OCI-LY1 (cell line): Measurements from ENCODE around the gene EVC2.

Experiments
- H2AFZ ChIP-seq: fragments of 200-600 bp; sonication (generic), shearing (Covaris generic); 2 replicates; pipeline ENCODE4 v1.6.0; 2014; ENCODE audit warnings: antibody characterized with exemption, mild to moderate bottlenecking, low read length
- H3F3A ChIP-seq: fragments of 200-600 bp; sonication (generic), shearing (Covaris generic); 2 replicates; pipeline ENCODE4 v1.6.0; 2014; ENCODE audit warnings: mild to moderate bottlenecking, antibody characterized with exemption, low read length, moderate library complexity; ENCODE audit not compliant: insufficient read depth
- H3K27ac ChIP-seq: fragments of 200-600 bp; sonication (generic); 2 replicates; pipeline ENCODE4 v1.5.1; 2014; ENCODE audit warnings: low read length, mixed run types, mild to moderate bottlenecking, low read depth; ENCODE audit not compliant: poor library complexity, severe bottlenecking
- H3K27me3 ChIP-seq: fragments of 200-600 bp; sonication (generic); 2 replicates; pipeline ENCODE4 v1.6.0; 2014; ENCODE audit warnings: antibody characterized with exemption, mild to moderate bottlenecking, low read length, moderate library complexity; ENCODE audit not compliant: insufficient read depth
- H3K36me3 ChIP-seq: fragments of 200-600 bp; sonication (generic); 2 replicates; pipeline ENCODE4 v1.6.1; 2014; ENCODE audit warnings: mild to moderate bottlenecking, antibody characterized with exemption, low read length, moderate library complexity, mixed read lengths; ENCODE audit not compliant: insufficient read depth
- H3K4me1 ChIP-seq: fragments of 200-600 bp; sonication (generic); 2 replicates; pipeline ENCODE4 v1.5.1; 2014; ENCODE audit warnings: mild to moderate bottlenecking, low read length, moderate library complexity; ENCODE audit not compliant: insufficient read depth, severe bottlenecking
- H3K4me2 ChIP-seq: fragments of 200-600 bp; sonication (generic), shearing (Covaris generic); 2 replicates; pipeline ENCODE4 v1.6.1; 2014; ENCODE audit warnings: low read length
- H3K4me3 ChIP-seq: fragments of 200-600 bp; sonication (generic); 2 replicates; pipeline ENCODE4 v1.5.1; 2014; ENCODE audit warnings: low read length, low read depth, mild to moderate bottlenecking, mixed read lengths; ENCODE audit not compliant: poor library complexity, severe bottlenecking
- H3K79me2 ChIP-seq: fragments of 200-600 bp; shearing (Covaris generic); 2 replicates; pipeline ENCODE4 v1.6.1; 2016; ENCODE audit warnings: mixed run types, low read length, mixed read lengths; ENCODE audit not compliant: insufficient read depth
- H3K9ac ChIP-seq: fragments of 200-600 bp; sonication (generic), shearing (Covaris generic); 2 replicates; pipeline ENCODE4 v1.6.1; 2014; ENCODE audit warnings: mild to moderate bottlenecking, low read length, mixed read lengths
- H3K9me2 ChIP-seq: fragments of 200-600 bp; sonication (generic), shearing (Covaris generic); 2 replicates; pipeline ENCODE4 v1.6.1; 2014; ENCODE audit warnings: low read depth, mild to moderate bottlenecking, low read length, mixed read lengths
- H3K9me3 ChIP-seq: fragments of 200-600 bp; shearing (Covaris generic); 2 replicates; pipeline ENCODE4 v1.6.1; 2014; ENCODE audit warnings: low read length, mixed read lengths
- H4K20me1 ChIP-seq: fragments of 200-600 bp; sonication (generic), shearing (Covaris generic); 2 replicates; pipeline ENCODE4 v1.6.0; 2016; ENCODE audit warnings: mild to moderate bottlenecking, low read length; ENCODE audit not compliant: insufficient read depth
- EZH2 ChIP-seq: fragments of 200-600 bp; sonication (generic), shearing (Covaris generic); IDR thresholded peaks from 2 replicates; pipeline ENCODE4 v1.8.0; 2017; ENCODE audit warnings: borderline replicate concordance, mixed run types, mild to moderate bottlenecking, antibody characterized with exemption, low read length, moderate library complexity, mixed read lengths
- TF ChIP-seq, protein P1 (sequence below): fragments of 200-600 bp; sonication (generic), shearing (Covaris generic); IDR thresholded peaks from 2 replicates; pipeline ENCODE4 v1.5.1; 2017; ENCODE audit warnings: mild to moderate bottlenecking, antibody characterized with exemption, low read length, moderate library complexity, mixed read lengths

EVC2 gene

DNA sequence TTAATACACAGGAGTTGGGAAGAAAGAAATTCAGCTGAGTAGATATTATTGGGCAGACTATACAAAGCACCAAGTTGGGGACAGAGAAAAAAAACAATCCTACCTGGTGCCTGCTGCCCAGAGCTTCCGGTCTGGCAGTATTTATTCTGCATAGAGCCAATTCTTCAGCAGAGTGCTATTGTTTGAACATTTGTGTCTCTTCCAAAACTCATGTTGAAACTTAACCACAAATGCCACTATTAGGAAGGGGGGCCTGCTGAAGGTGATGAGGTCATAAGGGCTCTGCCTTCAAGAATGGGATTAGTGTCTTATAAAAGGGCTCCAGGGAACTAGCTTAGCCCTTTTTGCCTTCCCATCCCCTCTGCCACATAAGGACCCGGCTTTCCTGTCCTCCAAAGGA, 136.2 kb downstream of the EVC2 start:
- Histone ChIP-seq H4K20me1 (no peaks in the 10 kb centered on the region), H3K36me3 (peaks cover 9% of the 10 kb centered on the region; the same call in 1 of the 2 replicates), H3K4me3 (no peak overlapping the region), H2AFZ (no peak overlapping the region), H3K4me2 (no peak overlapping the region), H3K9me2 (no peaks in the 10 kb centered on the region), H3K27me3 (no peaks in the 10 kb centered on the region), H3F3A (no peaks in the 10 kb centered on the region), H3K79me2 (no peaks in the 10 kb centered on the region), H3K27ac (no peak overlapping the region), H3K9me3 (no peaks in the 10 kb centered on the region), H3K9ac (no peak overlapping the region), H3K4me1 (no peaks in the 10 kb centered on the region)
- no peak for TF ChIP-seq EZH2
- TF ChIP-seq, protein P1, sequence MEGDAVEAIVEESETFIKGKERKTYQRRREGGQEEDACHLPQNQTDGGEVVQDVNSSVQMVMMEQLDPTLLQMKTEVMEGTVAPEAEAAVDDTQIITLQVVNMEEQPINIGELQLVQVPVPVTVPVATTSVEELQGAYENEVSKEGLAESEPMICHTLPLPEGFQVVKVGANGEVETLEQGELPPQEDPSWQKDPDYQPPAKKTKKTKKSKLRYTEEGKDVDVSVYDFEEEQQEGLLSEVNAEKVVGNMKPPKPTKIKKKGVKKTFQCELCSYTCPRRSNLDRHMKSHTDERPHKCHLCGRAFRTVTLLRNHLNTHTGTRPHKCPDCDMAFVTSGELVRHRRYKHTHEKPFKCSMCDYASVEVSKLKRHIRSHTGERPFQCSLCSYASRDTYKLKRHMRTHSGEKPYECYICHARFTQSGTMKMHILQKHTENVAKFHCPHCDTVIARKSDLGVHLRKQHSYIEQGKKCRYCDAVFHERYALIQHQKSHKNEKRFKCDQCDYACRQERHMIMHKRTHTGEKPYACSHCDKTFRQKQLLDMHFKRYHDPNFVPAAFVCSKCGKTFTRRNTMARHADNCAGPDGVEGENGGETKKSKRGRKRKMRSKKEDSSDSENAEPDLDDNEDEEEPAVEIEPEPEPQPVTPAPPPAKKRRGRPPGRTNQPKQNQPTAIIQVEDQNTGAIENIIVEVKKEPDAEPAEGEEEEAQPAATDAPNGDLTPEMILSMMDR: no peak

DNA sequence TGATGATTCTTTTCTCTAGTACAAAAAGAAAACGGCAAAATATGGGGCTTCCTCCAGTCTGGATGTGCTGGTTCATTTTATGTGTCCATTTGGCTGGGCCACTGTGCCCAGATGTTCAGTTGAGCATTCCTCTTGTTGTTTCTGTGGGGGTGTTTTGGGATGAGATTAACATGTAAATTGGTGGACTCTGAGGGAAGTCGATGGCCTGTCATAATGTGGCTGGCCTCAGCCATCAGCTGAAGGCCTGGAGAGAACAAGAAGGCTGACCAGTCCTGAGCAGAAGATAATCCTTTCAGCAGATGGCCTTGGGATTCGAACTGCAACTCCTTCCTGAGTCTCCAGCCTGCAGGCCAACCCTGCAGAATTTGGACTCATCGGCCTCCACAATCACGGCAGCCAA, 136.7 kb downstream of the EVC2 start:
- Histone ChIP-seq H3K36me3 (peaks cover 9% of the 10 kb centered on the region; the same call in 1 of the 2 replicates), H3K9ac (no peak overlapping the region), H3K9me2 (no peaks in the 10 kb centered on the region), H4K20me1 (no peaks in the 10 kb centered on the region), H3K27ac (no peak overlapping the region), H3K27me3 (no peaks in the 10 kb centered on the region), H2AFZ (no peak overlapping the region), H3K9me3 (no peaks in the 10 kb centered on the region), H3K4me1 (no peaks in the 10 kb centered on the region), H3K4me2 (no peak overlapping the region), H3K79me2 (no peaks in the 10 kb centered on the region), H3F3A (no peaks in the 10 kb centered on the region), H3K4me3 (no peak overlapping the region)
- no peak for TF ChIP-seq EZH2
- TF ChIP-seq, protein P1: no peak

DNA sequence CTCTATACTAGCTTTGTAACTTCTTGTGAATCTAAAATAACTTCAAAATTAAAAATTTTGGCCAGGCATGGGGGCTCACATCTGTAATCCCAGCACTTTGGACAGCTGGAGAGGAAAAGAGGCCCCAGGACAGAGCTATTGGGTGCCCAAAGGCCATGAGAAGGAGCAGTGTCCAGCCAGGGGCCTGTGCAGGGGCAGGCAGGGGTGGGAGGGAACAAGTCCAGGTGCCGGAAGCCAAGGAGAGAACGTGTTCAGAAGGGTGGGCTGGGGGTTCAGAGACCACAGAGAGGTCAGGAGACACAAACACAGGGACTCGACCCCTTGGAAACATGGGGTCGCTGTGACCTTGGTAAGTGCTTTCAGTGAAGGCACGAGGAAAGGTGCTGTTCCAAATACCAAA, 138.9 kb downstream of the EVC2 start:
- Histone ChIP-seq H4K20me1 (no peaks in the 10 kb centered on the region), H3K27ac (no peak overlapping the region), H3K79me2 (no peaks in the 10 kb centered on the region), H3K9me2 (no peaks in the 10 kb centered on the region), H3K4me2 (no peak overlapping the region), H3F3A (no peaks in the 10 kb centered on the region), H3K9ac (no peak overlapping the region), H3K36me3 (peaks cover 15% of the 10 kb centered on the region; the same call in 1 of the 2 replicates), H2AFZ (no peak overlapping the region), H3K9me3 (no peaks in the 10 kb centered on the region), H3K4me1 (no peaks in the 10 kb centered on the region), H3K27me3 (no peaks in the 10 kb centered on the region), H3K4me3 (no peak overlapping the region)
- no peak for TF ChIP-seq EZH2
- TF ChIP-seq, protein P1: no peak
